ENCODE measurements around the gene ADNP. TPM values are rescaled to one million over a fixed set of nuclear protein-coding genes. Genes with fewer than 3 reads are reported as not detected.

The ADNP gene
- polyA plus RNA-seq, 1 of the 3 experiments (the other 2 are of a cell fraction): 13.3 TPM

DNA sequence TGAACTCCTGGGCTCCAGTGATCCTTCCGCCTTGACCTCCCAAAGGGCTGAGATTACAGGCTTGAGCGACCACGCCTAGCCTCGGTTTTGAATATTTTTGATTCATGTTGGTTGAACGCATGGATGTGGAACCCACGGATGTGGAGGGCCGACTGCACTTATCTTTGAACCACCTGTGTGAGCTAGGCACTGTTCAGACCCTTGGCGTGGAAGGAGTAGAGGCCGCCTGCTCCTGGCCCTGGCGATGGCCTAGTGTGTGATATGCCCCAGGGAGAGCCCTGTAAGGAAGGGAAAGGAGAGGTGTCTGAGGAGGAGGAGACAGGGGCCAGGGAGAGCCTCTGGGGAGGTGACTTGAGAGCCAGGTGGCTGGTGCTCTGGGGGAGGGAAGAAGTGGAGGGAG lies 72.1 kb downstream of the ADNP start:
- H3K9me2 ChIP-seq: no peaks in the 10 kb centered on the region
- H3K27me3 ChIP-seq (ENCODE audit: insufficient read depth): no peaks in the 10 kb centered on the region
- POLR2A ChIA-PET: no interaction called here
- 97% methylated on average over 10 of the region's 10 CpGs for WGBS (ENCODE audit: low lambda C conversion rate)
- no peak overlapping the region for H3K27ac ChIP-seq (ENCODE audit: low read depth in 2 of 2, low read length in 1 of 2)
- DNase-seq: no peak
- no peaks in the 10 kb centered on the region for H3K79me2 ChIP-seq (ENCODE audit: insufficient read depth)
- H2AFZ ChIP-seq (ENCODE audit: low read depth): no peak overlapping the region
- no peaks in the 10 kb centered on the region for H3K9me3 ChIP-seq
- no peaks in the 10 kb centered on the region for H3F3A ChIP-seq (replicated peaks; ENCODE audit: insufficient read depth)
- H3K4me3 ChIP-seq (ENCODE audit: low read depth in 2 of 2, low read length in 1 of 2): no peak overlapping the region
- no peak for TF ChIP-seq RCOR1 (IDR thresholded peaks at IDR 0.05; ENCODE audit: low read length)
- TF ChIP-seq RAD21 (IDR thresholded peaks at IDR 0.05; ENCODE audit: low read length): no peak
- TF ChIP-seq JUND (IDR thresholded peaks at IDR 0.05): no peak
- TF ChIP-seq TEAD4 (IDR thresholded peaks at IDR 0.05; ENCODE audit: borderline replicate concordance, insufficient read depth): no peak
- no peak for TF ChIP-seq FOXJ3 (CRISPR knock-in tag; IDR thresholded peaks at IDR 0.05)
- TF ChIP-seq, protein P1, sequence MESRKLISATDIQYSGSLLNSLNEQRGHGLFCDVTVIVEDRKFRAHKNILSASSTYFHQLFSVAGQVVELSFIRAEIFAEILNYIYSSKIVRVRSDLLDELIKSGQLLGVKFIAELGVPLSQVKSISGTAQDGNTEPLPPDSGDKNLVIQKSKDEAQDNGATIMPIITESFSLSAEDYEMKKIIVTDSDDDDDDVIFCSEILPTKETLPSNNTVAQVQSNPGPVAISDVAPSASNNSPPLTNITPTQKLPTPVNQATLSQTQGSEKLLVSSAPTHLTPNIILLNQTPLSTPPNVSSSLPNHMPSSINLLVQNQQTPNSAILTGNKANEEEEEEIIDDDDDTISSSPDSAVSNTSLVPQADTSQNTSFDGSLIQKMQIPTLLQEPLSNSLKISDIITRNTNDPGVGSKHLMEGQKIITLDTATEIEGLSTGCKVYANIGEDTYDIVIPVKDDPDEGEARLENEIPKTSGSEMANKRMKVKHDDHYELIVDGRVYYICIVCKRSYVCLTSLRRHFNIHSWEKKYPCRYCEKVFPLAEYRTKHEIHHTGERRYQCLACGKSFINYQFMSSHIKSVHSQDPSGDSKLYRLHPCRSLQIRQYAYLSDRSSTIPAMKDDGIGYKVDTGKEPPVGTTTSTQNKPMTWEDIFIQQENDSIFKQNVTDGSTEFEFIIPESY (IDR thresholded peaks at IDR 0.05; ENCODE audit: borderline replicate concordance, low read depth): no peak
- no peak for TF ChIP-seq GABPA (IDR thresholded peaks at IDR 0.05; ENCODE audit: low read depth)
- TF ChIP-seq SMC3 (IDR thresholded peaks at IDR 0.05; ENCODE audit: low read depth, low read length): no peak
- no peak for TF ChIP-seq TAF1 (IDR thresholded peaks at IDR 0.05; ENCODE audit: borderline replicate concordance, low read depth, low read length)
- TF ChIP-seq EZH2phosphoT487 (IDR thresholded peaks at IDR 0.05; ENCODE audit: borderline replicate concordance, low read depth): no peak
- H3K4me1 ChIP-seq (ENCODE audit: control insufficient read depth in 1 of 2, insufficient read depth in 2 of 2, low read depth in 1 of 2, low read length in 1 of 2): peaks cover 0 to 21% of the 10 kb centered on the region in 2 experiments; a peak in 2 of 4 replicates
- no peak overlapping the region for H3K4me2 ChIP-seq
- CTCF ChIA-PET: interaction anchor here (1.2 to 1.6 kb wide), 2 partner anchors 65 to 70 kb away, joined by 4 read pairs; partner anchors contain the start of gene BCAS4
- no peak overlapping the region for H3K9ac ChIP-seq
- no peaks in the 10 kb centered on the region for H4K20me1 ChIP-seq (ENCODE audit: insufficient read depth)
- H3K36me3 ChIP-seq (replicated peaks in 1 of 2; ENCODE audit: control insufficient read depth in 1 of 2, insufficient read depth in 2 of 2, low read length in 1 of 2): no peaks in the 10 kb centered on the region

DNA sequence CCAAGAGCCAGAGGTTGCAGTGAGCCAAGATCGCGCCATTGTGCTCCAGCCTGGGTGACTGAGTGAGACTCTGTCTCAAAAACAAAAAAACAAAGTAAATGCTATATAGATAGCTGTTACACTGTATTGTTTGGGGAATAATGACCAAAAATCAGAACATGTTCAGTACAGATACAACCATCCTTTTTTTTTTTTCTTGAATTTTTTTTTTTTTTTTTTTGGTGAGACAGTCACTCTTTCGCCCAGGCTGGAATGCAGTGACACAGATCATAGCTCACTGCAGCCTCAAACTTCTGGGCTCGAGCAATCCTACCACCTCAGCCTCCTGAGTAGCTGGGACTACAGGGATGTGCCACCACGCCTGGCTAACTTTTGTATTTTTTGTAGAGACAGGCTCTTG lies 72.7 kb downstream of the ADNP start:
- H3F3A ChIP-seq (replicated peaks; ENCODE audit: insufficient read depth): no peaks in the 10 kb centered on the region
- no peaks in the 10 kb centered on the region for H4K20me1 ChIP-seq (ENCODE audit: insufficient read depth)
- DNase-seq: no peak
- peaks cover 0 to 21% of the 10 kb centered on the region in 2 experiments; a peak in 2 of 4 replicates for H3K4me1 ChIP-seq (ENCODE audit: control insufficient read depth in 1 of 2, insufficient read depth in 2 of 2, low read depth in 1 of 2, low read length in 1 of 2)
- TF ChIP-seq, protein P2, sequence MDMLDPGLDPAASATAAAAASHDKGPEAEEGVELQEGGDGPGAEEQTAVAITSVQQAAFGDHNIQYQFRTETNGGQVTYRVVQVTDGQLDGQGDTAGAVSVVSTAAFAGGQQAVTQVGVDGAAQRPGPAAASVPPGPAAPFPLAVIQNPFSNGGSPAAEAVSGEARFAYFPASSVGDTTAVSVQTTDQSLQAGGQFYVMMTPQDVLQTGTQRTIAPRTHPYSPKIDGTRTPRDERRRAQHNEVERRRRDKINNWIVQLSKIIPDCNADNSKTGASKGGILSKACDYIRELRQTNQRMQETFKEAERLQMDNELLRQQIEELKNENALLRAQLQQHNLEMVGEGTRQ (IDR thresholded peaks at IDR 0.05; ENCODE audit: borderline replicate concordance, low read depth, low read length): no peak
- TF ChIP-seq, protein P3, sequence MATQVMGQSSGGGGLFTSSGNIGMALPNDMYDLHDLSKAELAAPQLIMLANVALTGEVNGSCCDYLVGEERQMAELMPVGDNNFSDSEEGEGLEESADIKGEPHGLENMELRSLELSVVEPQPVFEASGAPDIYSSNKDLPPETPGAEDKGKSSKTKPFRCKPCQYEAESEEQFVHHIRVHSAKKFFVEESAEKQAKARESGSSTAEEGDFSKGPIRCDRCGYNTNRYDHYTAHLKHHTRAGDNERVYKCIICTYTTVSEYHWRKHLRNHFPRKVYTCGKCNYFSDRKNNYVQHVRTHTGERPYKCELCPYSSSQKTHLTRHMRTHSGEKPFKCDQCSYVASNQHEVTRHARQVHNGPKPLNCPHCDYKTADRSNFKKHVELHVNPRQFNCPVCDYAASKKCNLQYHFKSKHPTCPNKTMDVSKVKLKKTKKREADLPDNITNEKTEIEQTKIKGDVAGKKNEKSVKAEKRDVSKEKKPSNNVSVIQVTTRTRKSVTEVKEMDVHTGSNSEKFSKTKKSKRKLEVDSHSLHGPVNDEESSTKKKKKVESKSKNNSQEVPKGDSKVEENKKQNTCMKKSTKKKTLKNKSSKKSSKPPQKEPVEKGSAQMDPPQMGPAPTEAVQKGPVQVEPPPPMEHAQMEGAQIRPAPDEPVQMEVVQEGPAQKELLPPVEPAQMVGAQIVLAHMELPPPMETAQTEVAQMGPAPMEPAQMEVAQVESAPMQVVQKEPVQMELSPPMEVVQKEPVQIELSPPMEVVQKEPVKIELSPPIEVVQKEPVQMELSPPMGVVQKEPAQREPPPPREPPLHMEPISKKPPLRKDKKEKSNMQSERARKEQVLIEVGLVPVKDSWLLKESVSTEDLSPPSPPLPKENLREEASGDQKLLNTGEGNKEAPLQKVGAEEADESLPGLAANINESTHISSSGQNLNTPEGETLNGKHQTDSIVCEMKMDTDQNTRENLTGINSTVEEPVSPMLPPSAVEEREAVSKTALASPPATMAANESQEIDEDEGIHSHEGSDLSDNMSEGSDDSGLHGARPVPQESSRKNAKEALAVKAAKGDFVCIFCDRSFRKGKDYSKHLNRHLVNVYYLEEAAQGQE (IDR thresholded peaks at IDR 0.05; ENCODE audit: low read depth, low read length): no peak
- no peak for TF ChIP-seq GABPA (IDR thresholded peaks at IDR 0.05; ENCODE audit: low read depth)
- TF ChIP-seq RFX5 (IDR thresholded peaks at IDR 0.05; ENCODE audit: low read length): no peak
- TF ChIP-seq, protein P4, sequence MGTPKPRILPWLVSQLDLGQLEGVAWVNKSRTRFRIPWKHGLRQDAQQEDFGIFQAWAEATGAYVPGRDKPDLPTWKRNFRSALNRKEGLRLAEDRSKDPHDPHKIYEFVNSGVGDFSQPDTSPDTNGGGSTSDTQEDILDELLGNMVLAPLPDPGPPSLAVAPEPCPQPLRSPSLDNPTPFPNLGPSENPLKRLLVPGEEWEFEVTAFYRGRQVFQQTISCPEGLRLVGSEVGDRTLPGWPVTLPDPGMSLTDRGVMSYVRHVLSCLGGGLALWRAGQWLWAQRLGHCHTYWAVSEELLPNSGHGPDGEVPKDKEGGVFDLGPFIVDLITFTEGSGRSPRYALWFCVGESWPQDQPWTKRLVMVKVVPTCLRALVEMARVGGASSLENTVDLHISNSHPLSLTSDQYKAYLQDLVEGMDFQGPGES (IDR thresholded peaks at IDR 0.05; ENCODE audit: low read depth, low read length): no peak
- CTCF ChIA-PET: interaction anchor here (1.2 to 1.6 kb wide), 2 partner anchors 64 to 71 kb away, joined by 4 read pairs; partner anchors contain the start of gene BCAS4
- no peaks in the 10 kb centered on the region for H3K27me3 ChIP-seq (ENCODE audit: insufficient read depth)
- no peak overlapping the region for H3K4me2 ChIP-seq
- POLR2A ChIA-PET: no interaction called here
- no peak overlapping the region for H3K9ac ChIP-seq
- no peaks in the 10 kb centered on the region for H3K9me2 ChIP-seq
- WGBS (ENCODE audit: low lambda C conversion rate): 94% methylated on average over 5 of the region's 5 CpGs
- H3K79me2 ChIP-seq (ENCODE audit: insufficient read depth): no peaks in the 10 kb centered on the region
- H3K4me3 ChIP-seq (ENCODE audit: low read depth in 2 of 2, low read length in 1 of 2): no peak overlapping the region
- H3K27ac ChIP-seq (ENCODE audit: low read depth in 2 of 2, low read length in 1 of 2): no peak overlapping the region
- H3K9me3 ChIP-seq: no peaks in the 10 kb centered on the region
- H2AFZ ChIP-seq (ENCODE audit: low read depth): no peak overlapping the region
- no peaks in the 10 kb centered on the region for H3K36me3 ChIP-seq (replicated peaks in 1 of 2; ENCODE audit: control insufficient read depth in 1 of 2, insufficient read depth in 2 of 2, low read length in 1 of 2)

Measured in SK-N-SH (cell line).